ENCODE measurements around the gene CFAP58.

CFAP58 gene, protein sequence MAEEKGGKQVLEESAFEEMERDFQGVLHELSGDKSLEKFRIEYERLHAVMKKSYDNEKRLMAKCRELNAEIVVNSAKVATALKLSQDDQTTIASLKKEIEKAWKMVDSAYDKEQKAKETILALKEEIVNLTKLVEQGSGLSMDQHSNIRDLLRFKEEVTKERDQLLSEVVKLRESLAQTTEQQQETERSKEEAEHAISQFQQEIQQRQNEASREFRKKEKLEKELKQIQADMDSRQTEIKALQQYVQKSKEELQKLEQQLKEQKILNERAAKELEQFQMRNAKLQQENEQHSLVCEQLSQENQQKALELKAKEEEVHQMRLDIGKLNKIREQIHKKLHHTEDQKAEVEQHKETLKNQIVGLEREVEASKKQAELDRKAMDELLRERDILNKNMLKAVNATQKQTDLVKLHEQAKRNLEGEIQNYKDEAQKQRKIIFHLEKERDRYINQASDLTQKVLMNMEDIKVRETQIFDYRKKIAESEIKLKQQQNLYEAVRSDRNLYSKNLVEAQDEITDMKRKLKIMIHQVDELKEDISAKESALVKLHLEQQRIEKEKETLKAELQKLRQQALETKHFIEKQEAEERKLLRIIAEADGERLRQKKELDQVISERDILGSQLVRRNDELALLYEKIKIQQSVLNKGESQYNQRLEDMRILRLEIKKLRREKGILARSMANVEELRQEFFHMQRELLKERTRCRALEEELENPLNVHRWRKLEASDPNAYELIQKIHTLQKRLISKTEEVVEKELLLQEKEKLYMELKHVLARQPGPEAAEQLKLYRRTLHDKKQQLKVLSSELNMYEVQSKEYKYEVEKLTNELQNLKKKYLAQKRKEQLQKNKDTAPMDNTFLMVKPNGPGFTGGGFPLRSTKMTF

GRCh38 chr10:104353325-104354048 lies at the start of gene CFAP58:
CFAP58 (plus strand) TSS chr10:104353833; CDS start chr10:104353898, 65 bp downstream.
- DNase-seq = peak; percentile 93

- DNase-seq = no peak
These were observed 49.3 kb upstream of the CFAP58 start for GRCh38 chr10:104304356-104304745.

GRCh38 chr10:104304927-104305326 lies 48.7 kb upstream of the CFAP58 start:
- DNase-seq = no peak

DNA sequence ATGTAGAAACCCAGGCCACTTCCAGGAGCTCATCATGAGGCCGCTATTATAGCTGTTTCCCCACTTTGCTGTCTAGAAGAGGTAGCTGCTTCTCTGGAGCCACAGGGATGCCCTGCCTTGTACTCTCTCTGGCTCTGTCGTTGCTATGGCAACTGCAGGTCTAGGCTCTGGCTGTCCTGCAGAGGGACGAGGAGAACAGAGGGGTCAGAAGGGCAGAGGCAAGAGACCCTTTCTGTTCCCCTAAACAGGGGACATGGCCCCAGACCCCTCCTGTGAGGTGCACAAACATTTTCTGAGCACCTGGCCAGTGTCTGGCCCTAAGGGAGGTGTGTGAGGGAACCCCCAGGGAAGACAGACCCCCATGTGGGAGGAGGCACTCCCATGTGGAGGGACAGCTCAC lies 46.7 kb upstream of the CFAP58 start:
- DNase-seq = no peak

GRCh38 chr10:104307576-104308438 lies 45.8 kb upstream of the CFAP58 start:
- DNase-seq = no peak

GRCh38 chr10:104308439-104308903 lies 45.2 kb upstream of the CFAP58 start:
- no peak for DNase-seq

- no peak for DNase-seq
These were observed 43.4 kb upstream of the CFAP58 start for GRCh38 chr10:104309980-104310978.

DNA sequence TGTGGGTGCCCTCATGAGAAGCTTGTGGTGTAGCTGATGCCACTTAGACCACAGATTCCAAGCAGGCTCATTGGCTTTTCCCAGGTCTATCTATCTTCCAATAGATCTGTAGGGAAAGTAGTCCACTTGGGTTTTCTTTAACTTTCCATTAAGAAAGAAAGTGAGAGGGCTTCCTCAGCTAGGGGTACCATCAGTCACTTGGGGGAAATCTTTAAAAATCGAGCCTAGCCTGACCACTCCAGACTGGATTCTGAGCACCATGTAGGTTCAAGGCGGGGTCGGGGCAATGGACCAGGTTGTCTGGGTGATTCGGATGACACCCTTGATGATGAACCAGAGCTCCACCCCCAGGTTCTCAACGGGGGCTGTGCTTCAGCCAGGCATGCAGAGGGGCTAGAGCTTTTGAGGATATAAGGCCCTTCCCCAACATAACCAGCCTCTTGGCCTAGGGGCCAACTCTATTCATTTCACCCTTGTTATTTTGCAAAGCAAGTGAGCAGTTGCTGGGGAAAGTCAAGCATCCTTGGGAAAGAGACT lies 42.4 kb upstream of the CFAP58 start:
- DNase-seq = no peak

- no peak for DNase-seq
These were observed 38.8 kb upstream of the CFAP58 start for GRCh38 chr10:104314591-104315485.

- no peak for DNase-seq
These were observed 38.1 kb upstream of the CFAP58 start for GRCh38 chr10:104315486-104315921.

- DNase-seq = no peak
These were observed 37.1 kb upstream of the CFAP58 start for GRCh38 chr10:104316321-104317099.

- DNase-seq = no peak
These were observed 36.3 kb upstream of the CFAP58 start for GRCh38 chr10:104317269-104317710.

DNA sequence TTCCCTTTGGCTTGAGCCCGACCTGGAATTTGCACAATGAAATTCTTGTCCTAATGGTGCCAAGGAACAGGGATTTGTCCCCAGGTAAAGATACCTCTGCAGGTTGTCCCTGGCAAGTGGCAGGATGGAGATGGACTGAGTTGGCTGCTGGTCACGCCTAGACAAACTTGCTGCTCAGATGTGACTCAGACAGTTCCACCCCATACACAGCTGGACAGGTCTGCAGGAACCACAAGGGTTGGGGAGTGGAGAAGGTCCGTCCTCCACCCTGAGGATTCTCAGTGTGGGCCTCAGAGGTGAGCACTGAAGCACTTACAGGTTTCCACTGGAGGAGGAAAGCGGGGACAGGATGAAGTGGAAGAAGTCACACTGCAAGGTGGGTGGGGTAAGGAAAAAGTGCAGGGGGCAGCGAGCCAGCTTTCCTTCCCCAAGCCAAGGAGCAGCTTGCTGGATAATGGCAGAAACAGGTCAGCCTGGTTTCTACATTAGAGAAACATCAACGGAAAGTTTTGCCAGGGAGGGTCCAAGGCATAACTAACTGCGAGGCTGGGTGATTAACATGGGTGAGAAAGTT lies 35.8 kb upstream of the CFAP58 start:
- DNase-seq = no peak

DNA sequence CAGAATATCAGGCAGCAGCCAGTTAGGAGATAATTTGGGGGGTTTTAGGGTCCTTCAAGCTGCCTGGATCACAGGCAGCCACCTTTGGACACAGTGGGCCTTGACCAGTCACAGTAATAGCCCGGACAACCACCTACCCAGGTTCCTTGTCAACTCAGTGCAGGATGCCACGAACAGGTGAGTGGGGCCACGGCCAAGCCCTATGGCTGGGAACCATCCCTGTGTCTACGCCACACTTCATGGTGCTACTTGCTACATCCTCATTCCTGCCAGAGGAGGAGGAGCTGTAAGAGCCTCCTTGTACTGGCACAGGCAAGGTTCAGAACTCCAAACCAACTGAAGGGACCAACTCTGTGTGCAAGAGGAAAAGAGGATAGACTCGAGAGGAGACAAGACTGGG lies 35.3 kb upstream of the CFAP58 start:
- DNase-seq = no peak

GRCh38 chr10:104318810-104319741 lies 34.6 kb upstream of the CFAP58 start:
- DNase-seq = no peak

DNA sequence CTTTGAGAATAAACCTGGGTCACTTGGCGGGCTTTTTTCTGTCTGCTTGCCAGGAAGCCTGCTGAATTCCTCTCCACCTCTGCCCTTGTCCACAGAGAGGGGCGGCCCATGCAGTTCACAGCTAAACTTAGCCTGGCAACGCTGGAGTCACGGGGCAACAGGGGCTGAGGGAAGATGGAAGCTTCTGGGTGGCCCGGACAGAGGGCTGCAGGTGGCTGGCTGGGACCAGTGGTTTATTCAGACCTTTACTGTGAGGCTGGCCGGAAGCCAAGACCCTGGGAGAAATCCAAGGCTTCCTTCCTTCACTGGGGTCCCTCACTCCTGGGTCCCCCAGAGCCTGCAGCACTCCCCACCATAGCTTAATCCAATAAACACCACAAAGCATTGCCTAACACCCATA lies 32.4 kb upstream of the CFAP58 start:
- DNase-seq = no peak
